Right cardiac atrium (tissue), 5 donors: ENCODE results near the gene TGIF1. TPM values are rescaled to one million over a fixed set of nuclear protein-coding genes. Genes with fewer than 3 reads are reported as not detected.

Experiments
- ATAC-seq, 2 donors: fragments of 200-7000 bp; cut with Tn5 transposase; one replicate each; pipeline versions ENCODE4 v1.8.0 to v1.9.1; 2020; ENCODE audit warnings: moderate library complexity in 2 of 2, mild to moderate bottlenecking in 1 of 2
- DNase-seq, 3 donors: peaks; one replicate each; pipeline ENCODE4 v3.0.0-alpha.2; 2020
- H3K27ac ChIP-seq: one replicate; pipeline ENCODE4 v1.5.1; 2013; ENCODE audit warnings: mild to moderate bottlenecking, low read length, control low read depth, moderate library complexity
- H3K27me3 ChIP-seq: one replicate; pipeline ENCODE4 v1.6.1; 2013; ENCODE audit not compliant: control insufficient read depth, insufficient read depth
- H3K4me1 ChIP-seq: one replicate; pipeline ENCODE4 v1.6.1; 2013; ENCODE audit warnings: low read length; ENCODE audit not compliant: control insufficient read depth, insufficient read depth
- H3K4me3 ChIP-seq: one replicate; pipeline ENCODE4 v1.5.1; 2013; ENCODE audit warnings: low read length, control low read depth
- H3K9me3 ChIP-seq: one replicate; pipeline ENCODE4 v1.6.1; 2013; ENCODE audit warnings: low read length; ENCODE audit not compliant: control insufficient read depth
- WGBS: extraction: QIAGEN DNeasy Blood & Tissue Kit; methylation state at CpG from one replicate; pipeline ENCODE4 v1.1.7; 2013; 5-methylcytosine and 5-hydroxymethylcytosine counted together
- intact Hi-C, 4 donors: fragments of 100-400 bp; cut with DNase I; formaldehyde crosslinking; loops; one replicate each; pipeline versions ENCODE4 v1.11.0 to v1.14.0; 2022 to 2023
- polyA plus RNA-seq: library from polyadenylated mRNA; stranded (reverse); fragments of 200-250 nt; gene quantifications from one replicate; pipeline ENCODE4 v1.2.3, GENCODE V29; 2013
- total RNA-seq, 4 donors: library from RNA; stranded (reverse); fragmentation: NEBNext Ultra II Directional; extraction: Animal tissue kit (Norgen Biotek cat#: 25700); gene quantifications; one replicate each; pipeline ENCODE4 v1.2.1, GENCODE V29; 2021
- donor health status: healthy with polysubstance abuse.
- donor health status: DM: no; HTN: yes; CAD: no.
- donor health status: DM: no; HTN: no; CAD: no.
- donor health status: DM: no; HTN: yes; CAD: no; lungs with severe emphysema.
- donor health status: DM: yes; HTN: yes; CAD: no.

Gene TGIF1
- total and polyA plus RNA-seq, 5 donors: 11.4 to 19.2 (median 12.3) TPM

DNA sequence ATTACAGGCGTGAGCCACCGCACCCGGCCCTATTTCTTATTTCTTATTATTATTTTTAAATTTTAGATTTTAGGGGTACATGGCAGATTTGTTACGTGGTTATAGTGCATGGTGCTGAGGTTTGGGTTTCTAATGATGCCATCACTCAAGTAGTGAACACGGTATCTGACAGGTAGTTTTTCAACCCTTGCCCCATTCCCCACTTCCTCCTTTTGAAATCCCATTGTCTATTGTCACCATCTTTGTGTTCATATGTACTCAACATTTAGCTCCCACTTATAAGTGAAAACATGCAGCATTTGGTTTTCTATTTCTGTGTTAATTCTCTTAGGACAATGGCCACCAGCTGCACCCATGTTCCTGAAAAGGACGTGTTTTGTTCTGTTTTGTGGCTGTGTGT, 39.5 kb downstream of the TGIF1 start:
- Histone ChIP-seq H3K27me3 (no peaks in the 10 kb centered on the region), H3K4me3 (no peak overlapping the region), H3K27ac (no peak overlapping the region), H3K9me3 (no peaks in the 10 kb centered on the region), H3K4me1 (no peaks in the 10 kb centered on the region)
- no peak for DNase-seq
- ATAC-seq: no peak
- intact Hi-C loops: no loop called here
- WGBS: 91% methylated on average over 6 of the region's 6 CpGs

DNA sequence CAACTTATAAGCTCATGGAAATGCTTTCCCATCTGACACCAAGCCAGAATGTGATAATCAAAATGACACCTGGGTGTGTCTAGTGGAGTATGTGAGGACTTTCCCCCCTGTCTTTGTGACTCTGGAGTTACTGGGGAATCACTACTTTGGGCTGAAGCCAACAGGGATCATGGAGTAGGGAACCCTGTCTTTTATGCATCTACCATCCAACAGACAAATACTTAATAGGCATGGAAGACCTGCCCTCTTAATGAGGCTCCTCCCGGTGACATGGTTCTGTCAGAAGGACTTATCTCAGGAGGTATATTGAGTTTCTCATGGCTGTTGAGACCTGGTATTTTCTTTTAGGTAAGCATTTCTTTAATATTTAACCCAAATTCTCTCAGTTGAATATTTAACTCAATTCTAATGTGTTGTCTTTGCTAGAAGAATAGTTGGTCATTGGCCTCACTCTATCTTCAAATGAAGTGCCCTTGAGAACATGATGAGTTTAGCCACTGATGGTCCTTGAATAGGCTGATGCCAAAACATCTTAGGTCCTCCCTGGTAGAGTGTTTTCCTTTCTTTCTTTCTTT, 42.1 kb downstream of the TGIF1 start:
- 0% methylated on average over 1 of the region's 1 CpG for WGBS

DNA sequence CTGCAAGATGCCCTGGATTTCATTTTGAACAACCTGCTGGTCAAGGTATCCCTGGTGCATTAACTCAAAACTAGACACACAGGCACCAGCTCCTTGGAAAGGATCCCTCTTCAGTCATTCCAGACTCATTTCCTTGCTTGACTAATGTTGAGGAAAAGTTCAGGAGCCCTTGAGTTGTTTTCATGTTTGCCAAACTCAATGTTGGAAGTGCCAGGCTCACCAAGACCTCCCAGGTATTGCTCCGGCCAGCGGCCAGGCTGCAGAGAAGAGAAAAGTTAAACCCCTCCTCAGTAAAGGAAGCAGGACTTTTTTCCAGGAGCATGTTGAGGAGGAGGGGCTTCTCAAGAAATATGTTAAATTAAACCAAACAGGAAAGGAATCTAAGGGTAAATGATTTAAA, 42.7 kb downstream of the TGIF1 start:
- no peak overlapping the region for H3K27ac ChIP-seq
- H3K9me3 ChIP-seq: no peaks in the 10 kb centered on the region
- intact Hi-C loops: loop anchor here in 1 of 4 donors (10.0 kb wide), 1 partner anchor 58 kb away; no protein-coding TSS in a partner anchor
- 83% methylated on average over 2 of the region's 2 CpGs for WGBS
- H3K4me1 ChIP-seq: no peaks in the 10 kb centered on the region
- ATAC-seq: no peak
- DNase-seq: no peak
- H3K4me3 ChIP-seq: no peak overlapping the region
- H3K27me3 ChIP-seq: no peaks in the 10 kb centered on the region

More for the DNA sequence above, 42.1 kb downstream of the TGIF1 start:
- Histone ChIP-seq H3K9me3 (no peaks in the 10 kb centered on the region), H3K4me3 (no peak overlapping the region), H3K27me3 (no peaks in the 10 kb centered on the region), H3K4me1 (no peaks in the 10 kb centered on the region), H3K27ac (no peak overlapping the region)
- ATAC-seq (no peak), DNase-seq (no peak)
- intact Hi-C loops: loop anchor here in 1 of 4 donors (10.0 kb wide), 1 partner anchor 57 kb away; no protein-coding TSS in a partner anchor

DNA sequence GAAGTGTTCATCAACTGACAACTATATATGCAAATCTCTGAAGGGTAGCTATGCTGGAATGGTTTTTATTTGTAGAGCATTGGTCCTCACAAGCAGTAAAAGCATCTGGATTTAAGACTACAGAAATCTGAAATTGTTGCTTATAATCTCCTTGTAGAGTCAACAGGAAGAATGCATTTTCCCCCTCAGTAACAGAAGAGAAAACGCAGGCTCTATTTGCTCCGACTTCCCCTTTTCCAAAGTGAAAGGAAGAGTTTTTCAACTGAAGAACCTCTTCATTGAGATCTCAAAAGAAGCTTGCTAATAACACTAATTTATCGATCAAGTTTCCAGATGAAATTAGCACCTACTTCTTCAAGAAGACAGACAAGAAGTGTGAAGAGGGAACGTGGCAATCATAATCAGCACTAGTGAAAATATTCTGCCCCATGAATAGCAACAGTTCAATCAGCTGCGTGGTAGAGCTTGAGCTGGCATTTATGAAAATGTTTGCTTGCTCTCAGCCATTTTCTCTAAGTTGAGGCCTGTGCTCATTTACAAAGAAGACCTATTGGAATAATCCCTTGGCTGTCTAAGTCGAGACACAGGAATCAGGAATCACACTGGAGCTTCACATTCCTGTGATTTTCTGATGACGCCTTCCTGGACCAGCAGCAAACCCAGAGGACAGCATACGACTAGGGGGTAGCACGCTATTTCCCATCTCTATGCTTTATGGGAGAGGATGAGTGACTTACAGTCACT, 43.7 kb downstream of the TGIF1 start:
- H3K4me3 ChIP-seq: no peak overlapping the region
- 69% methylated on average over 9 of the region's 9 CpGs for WGBS
- H3K27me3 ChIP-seq: no peaks in the 10 kb centered on the region
- ATAC-seq (no peak), DNase-seq (no peak)
- no peaks in the 10 kb centered on the region for H3K9me3 ChIP-seq
- intact Hi-C loops: loop anchor here in 1 of 4 donors (10.0 kb wide), 1 partner anchor 59 kb away; no protein-coding TSS in a partner anchor
- H3K27ac ChIP-seq: no peak overlapping the region
- no peaks in the 10 kb centered on the region for H3K4me1 ChIP-seq

DNA sequence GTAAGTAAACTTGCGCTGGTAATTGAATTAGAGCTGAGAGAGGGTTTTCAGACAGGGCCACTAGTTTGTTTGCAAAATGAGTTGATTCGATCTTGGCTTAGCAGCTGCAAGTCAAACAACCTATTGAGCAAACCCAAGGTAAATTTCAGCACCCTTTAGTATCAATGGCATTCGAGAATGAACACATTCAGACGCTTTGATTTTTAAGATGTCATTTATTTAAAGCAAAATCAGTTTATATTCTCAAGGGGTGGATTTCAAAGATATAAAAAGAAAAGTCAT, 44.2 kb downstream of the TGIF1 start:
- Histone ChIP-seq H3K9me3 (no peaks in the 10 kb centered on the region), H3K4me3 (no peak overlapping the region), H3K4me1 (no peaks in the 10 kb centered on the region), H3K27ac (no peak overlapping the region), H3K27me3 (no peaks in the 10 kb centered on the region)
- ATAC-seq: no peak
- intact Hi-C loops: loop anchor here in 1 of 4 donors (10.0 kb wide), 1 partner anchor 59 kb away; no protein-coding TSS in a partner anchor
- no peak for DNase-seq
- WGBS: 88% methylated on average over 4 of the region's 4 CpGs

DNA sequence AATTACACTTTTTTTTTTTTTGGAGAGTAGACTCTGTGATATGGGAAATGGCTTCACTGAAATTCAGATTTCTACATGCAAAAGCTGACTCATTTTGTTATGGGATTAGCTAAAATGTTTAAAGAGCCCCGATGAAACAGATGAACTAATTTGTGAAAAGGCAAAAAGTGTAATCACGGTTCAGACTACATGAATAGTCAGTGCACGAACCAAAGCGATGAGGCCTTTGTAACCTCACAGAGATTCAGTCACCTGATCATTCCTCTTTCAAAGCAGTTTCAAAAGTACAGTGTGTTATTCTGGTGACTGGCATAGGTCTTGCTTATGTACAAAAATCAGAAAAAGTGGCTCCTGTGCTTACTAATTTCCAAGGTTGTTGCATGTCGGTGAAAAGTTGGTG, 44.6 kb downstream of the TGIF1 start:
- no peaks in the 10 kb centered on the region for H3K27me3 ChIP-seq
- ATAC-seq (no peak), DNase-seq (no peak)
- intact Hi-C loops: loop anchor here in 1 of 4 donors (10.0 kb wide), 1 partner anchor 60 kb away; no protein-coding TSS in a partner anchor
- H3K4me3 ChIP-seq: no peak overlapping the region
- 95% methylated on average over 5 of the region's 5 CpGs for WGBS
- H3K27ac ChIP-seq: no peak overlapping the region
- H3K4me1 ChIP-seq: no peaks in the 10 kb centered on the region
- no peaks in the 10 kb centered on the region for H3K9me3 ChIP-seq

DNA sequence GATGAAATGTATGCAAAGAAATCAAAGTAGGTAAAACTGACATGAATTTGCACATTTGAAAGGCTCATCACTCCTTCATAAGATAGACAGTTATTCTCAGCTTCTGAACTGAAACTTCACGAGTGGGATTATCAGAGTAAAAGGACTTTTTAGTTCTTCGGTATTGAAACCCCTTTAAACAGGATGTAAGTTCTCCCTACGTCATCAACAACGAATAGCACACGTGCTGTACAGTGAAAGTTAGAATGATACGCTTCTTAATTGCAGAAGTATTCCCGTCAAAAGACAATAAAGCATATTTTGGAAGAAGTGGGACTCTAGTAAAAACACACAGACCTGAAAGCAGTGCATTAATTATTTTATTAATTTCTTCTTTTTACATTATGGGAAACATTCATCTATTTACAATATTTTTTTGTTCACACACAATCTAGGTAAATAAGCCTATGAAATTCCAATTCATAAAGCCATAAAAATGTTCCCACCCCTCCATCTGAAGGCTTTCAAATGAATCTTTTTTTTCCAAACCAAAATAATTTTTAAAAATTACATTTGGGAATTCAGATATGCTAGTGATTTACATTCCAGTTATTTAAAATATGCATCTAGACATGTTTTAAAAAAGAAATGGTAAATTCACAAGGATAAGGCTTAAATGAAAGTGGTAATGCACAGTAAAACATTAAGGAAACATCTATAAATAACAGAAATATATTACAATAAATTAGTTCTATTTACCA, 45.9 kb downstream of the TGIF1 start:
- Histone ChIP-seq H3K4me1 (no peaks in the 10 kb centered on the region), H3K27ac (no peak overlapping the region), H3K4me3 (no peak overlapping the region), H3K27me3 (no peaks in the 10 kb centered on the region), H3K9me3 (no peaks in the 10 kb centered on the region)
- no peak for ATAC-seq
- no peak for DNase-seq
- WGBS: 83% methylated on average over 7 of the region's 7 CpGs
- intact Hi-C loops: loop anchor here in 1 of 4 donors (10.0 kb wide), 1 partner anchor 61 kb away; no protein-coding TSS in a partner anchor

DNA sequence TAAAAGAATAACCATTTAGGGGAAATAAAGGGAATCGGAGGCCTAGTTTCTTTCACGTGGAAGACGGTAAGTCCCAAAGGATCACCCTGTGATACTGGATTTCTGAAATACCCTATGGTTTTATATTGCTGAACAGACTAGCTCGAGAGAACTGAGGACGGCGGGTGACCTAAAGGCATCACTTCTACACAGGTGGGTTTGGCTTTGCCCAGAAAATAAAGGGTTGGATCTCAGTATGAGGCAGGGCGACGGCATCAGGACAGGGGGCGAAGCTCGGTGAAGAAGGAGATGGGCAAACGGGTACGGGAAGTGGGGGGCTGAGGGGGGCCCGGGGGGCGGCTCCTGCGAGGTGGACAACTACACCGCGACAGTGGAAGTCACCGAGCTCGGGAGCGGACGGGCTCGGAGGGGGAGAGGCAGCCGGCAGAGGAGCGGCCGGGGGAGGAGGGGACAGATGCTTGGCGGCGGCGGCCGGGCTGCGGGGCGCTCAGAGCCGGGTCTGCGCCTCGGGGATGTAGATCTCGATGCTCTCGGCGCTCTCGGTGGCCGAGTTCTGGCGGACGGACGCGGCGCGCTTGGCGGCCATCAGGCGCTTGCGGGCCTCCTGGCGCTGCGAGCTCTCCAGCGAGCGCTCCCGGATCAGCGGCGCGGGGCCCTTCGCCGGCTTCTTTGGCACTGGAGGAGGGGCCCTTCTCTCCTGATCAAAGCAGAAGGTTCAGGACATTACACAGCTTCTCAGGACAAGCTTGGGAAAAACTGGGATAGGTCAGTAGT, 48.9 kb downstream of the TGIF1 start:
- H3K9me3 ChIP-seq: no peaks in the 10 kb centered on the region
- no peaks in the 10 kb centered on the region for H3K27me3 ChIP-seq
- 15% methylated on average over 57 of the region's 58 CpGs for WGBS
- DNase-seq (peak; percentile 26 to 79 (median 66)), ATAC-seq (peak; percentile 75 to 80)
- no peaks in the 10 kb centered on the region for H3K4me1 ChIP-seq
- intact Hi-C loops: loop anchor here in 1 of 4 donors (10.0 kb wide), 1 partner anchor 64 kb away; no protein-coding TSS in a partner anchor
- no peak overlapping the region for H3K27ac ChIP-seq
- peak overlapping the region; percentile 62 for H3K4me3 ChIP-seq

DNA sequence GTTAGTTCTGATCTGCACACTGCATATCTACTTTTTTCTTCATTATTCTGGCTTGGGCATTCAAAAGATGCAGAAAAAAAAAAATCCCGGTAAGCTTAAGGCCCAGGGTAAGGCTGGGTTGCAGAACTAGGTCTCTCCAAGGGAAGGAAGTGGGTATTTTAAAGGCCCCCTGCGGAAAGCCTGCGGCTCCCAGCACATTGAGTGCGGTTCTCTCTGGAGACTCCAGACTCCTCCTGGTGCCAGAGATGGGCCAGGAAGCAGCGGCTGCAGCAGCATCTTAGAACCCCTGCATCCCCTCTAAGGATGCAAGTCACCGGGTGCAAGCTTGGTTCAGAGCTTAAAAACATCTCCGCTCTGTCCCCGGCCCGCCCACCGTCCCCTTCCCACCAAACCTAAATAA, 49.5 kb downstream of the TGIF1 start:
- H3K27ac ChIP-seq: no peak overlapping the region
- H3K9me3 ChIP-seq: no peaks in the 10 kb centered on the region
- intact Hi-C loops: loop anchor here in 1 of 4 donors (10.0 kb wide), 1 partner anchor 65 kb away; no protein-coding TSS in a partner anchor
- H3K4me3 ChIP-seq: peak overlapping the region; percentile 62
- no peaks in the 10 kb centered on the region for H3K4me1 ChIP-seq
- ATAC-seq (peak; percentile 19 to 25), DNase-seq (no peak)
- WGBS: 26% methylated on average over 10 of the region's 10 CpGs
- no peaks in the 10 kb centered on the region for H3K27me3 ChIP-seq

DNA sequence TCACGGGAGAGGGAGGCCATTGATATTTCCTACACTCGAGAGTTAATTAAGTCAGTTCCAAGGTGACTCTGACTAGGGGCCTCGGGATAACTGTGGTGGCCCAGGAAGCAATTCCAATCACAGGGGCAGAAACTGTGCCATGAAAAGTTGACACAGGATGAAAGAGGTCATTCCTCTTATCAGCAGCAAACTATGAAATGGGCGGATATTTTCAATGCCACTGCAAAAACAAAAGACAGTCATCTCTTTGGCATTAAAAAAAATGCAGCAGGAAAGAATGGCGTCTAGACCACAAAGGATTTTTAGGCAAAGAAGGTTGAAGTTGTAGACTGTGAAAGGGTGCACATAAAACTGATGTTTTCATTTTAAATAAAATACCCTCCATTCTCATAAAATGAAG, 50.0 kb downstream of the TGIF1 start:
- Histone ChIP-seq H3K4me1 (no peaks in the 10 kb centered on the region), H3K27me3 (no peaks in the 10 kb centered on the region), H3K27ac (no peak overlapping the region), H3K9me3 (no peaks in the 10 kb centered on the region), H3K4me3 (no peak overlapping the region)
- no peak for ATAC-seq
- intact Hi-C loops: no loop called here
- DNase-seq: no peak
- WGBS: 47% methylated on average over 5 of the region's 5 CpGs
